GM21447 (cell line): ENCODE results near the gene PRKAR2A.
"Not testable (repeated sequence)": the region's sequence is repeated elsewhere in the genome, so short reads cannot be mapped to it uniquely, and the experiment has no call there.

Source experiments
- ATAC-seq: cut with Tn5 transposase; IDR thresholded peaks from one replicate; pipeline ENCODE4 v1.9.1; 2021; ENCODE audit not compliant: unreplicated experiment

PRKAR2A gene

DNA sequence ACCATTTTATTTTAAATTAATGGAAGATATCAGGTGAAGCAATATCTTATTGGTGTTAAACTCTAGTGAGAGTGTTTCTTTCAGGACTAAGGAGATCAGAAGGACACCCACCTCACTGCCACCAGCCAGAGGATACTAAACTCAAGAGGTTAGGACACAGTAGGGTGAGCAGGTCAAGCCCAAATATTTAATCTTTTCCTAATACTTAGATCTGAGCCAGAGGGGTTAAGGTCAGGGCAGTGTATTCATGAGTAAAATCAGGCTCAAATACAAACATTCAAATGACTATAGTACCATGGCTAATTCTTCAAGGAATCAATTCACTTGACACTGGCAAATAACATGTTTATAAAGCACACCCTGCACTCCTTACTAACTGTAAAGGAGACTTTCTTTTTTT, 65.6 kb downstream of the PRKAR2A start:
- no peak for ATAC-seq

DNA sequence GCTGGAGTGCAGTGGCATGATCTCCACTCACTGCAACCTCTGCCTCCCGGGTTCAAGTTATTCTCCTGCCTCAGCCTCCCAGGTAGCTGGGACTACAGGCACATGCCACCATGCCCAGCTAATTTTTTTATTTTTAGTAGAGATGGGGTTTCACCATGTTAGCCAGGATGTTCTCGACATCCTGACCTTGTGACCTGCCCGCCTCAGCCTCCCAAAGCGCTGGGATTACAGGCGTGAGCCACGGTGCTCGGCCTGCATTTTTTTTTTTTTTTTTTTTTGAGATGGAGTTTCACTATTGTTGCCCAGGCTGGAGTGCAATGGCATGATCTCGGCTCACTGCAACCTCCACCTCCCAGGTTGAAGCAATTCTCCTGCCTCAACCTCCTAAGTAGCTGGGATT, 69.1 kb downstream of the PRKAR2A start:
- ATAC-seq: not testable (repeated sequence)

DNA sequence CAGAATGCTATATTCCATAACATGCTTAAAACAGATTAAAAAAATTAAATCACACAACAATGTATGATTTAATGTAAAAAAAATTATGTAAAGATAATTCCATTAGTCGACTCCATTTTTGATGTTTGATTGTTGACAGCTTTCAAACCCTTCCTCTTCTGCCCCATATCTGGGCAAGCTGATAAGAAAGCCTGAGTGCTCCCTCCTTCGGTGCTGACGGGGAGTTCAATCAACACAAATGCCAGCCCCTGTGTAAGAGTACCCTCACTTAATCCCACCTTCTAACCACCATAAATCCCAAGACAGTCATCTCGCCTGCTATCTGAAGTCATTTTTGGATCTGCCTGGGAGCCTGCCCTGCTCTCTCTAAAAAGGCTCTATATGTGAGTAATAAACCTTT, 70.8 kb downstream of the PRKAR2A start:
- ATAC-seq: no peak

- no peak for ATAC-seq
Measured at GRCh38 chr3:48770192-48770502, 77.5 kb downstream of the PRKAR2A start.

GRCh38 chr3:48765376-48765775, 82.3 kb downstream of the PRKAR2A start:
- ATAC-seq: no peak

DNA sequence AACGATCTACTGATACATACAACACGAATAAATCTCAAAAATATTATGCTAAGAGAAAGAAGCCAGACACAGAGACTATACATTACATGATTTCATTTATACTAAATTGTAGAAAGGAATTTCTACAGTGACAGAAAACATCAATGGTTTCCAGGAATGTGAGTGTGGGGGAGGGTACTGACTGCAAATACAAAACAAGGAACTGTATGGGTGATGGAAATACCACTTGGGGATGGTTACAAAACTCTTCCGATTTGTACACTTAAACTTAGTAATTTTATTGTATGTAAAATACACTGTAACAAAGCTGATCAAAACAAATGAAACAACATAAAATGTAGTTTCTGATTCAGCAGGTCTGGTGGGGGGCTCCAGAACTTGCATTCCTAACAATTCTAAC, 84.9 kb downstream of the PRKAR2A start:
- ATAC-seq: no peak

- ATAC-seq: not testable (repeated sequence)
Measured at GRCh38 chr3:48759991-48760540, 87.6 kb downstream of the PRKAR2A start.

DNA sequence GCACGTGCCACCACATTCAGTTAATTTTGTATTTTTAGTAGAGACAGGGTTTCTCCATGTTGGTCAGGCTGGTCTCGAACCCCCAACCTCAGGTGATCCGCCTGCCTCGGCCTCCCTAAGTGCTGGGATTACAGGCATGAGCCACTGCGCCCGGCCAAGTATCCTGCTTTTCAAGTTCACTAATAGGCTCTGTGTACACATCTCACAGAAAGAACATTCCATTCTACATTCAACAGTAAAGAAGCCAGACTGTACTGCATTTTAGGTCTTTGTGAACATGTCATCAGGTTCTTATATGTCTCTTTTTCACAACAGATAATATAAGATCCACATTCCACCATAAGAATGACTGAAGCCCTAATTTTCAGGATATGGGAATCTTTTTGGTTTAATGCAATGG, 88.1 kb downstream of the PRKAR2A start:
- ATAC-seq: not testable (repeated sequence)

GRCh38 chr3:48759071-48759470, 88.6 kb downstream of the PRKAR2A start:
- no peak for ATAC-seq

- no peak for ATAC-seq
Measured at GRCh38 chr3:48756640-48757039, 91.0 kb downstream of the PRKAR2A start.

DNA sequence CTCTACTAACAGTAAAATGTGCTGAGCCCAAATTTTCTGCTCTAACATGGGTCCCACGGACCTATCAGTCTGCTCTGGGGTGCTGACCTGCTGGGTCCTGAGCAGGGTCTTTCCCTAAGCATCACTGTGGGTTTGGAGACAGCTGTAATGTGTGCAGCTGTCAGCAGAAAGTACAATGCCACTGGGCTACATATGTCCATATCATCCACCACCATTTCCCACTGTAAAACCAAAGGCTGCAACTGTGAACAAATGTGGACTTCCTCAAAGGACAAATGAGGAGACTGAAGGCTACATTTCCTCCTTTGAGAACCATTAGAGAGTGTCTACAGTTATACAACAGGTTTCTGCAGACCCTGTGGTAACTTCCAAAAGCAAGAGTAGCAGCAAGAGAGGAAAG, 96.8 kb downstream of the PRKAR2A start:
- no peak for ATAC-seq

GRCh38 chr3:48748754-48749153, 98.9 kb downstream of the PRKAR2A start:
- no peak for ATAC-seq

- no peak for ATAC-seq
Measured at GRCh38 chr3:48747706-48748105, 100.0 kb downstream of the PRKAR2A start.

DNA sequence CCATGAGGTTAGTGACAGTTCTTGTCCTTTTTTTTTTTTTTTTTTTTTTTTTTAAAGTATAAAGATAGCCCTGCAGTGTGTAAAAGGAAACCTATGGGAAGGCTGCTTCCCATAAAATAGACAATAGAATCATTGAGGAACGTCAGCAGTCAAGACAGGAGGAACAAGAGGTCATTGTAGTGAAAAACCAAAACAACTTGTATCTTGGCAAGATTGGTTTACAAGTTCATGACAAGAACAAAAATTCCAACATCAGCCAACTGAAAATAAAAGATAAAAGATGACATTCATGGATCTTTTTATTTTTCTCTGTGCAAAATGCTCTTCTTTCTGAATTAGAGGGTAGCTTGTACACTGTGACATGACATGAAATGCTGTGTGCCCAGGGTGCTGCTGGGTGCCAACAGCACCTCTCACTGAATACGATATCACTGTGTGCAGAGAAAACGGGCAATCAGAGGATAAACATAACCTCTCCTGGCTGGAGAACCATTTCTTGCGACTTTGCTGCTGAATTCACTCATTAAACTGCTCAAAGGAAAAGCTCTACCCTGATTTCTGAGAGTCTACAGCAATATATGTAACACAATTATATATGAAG, 100.6 kb downstream of the PRKAR2A start:
- ATAC-seq: no peak

GRCh38 chr3:48743773-48744172, 103.9 kb downstream of the PRKAR2A start:
- ATAC-seq: no peak

GRCh38 chr3:48741226-48741625, 106.4 kb downstream of the PRKAR2A start:
- not testable (repeated sequence) for ATAC-seq

DNA sequence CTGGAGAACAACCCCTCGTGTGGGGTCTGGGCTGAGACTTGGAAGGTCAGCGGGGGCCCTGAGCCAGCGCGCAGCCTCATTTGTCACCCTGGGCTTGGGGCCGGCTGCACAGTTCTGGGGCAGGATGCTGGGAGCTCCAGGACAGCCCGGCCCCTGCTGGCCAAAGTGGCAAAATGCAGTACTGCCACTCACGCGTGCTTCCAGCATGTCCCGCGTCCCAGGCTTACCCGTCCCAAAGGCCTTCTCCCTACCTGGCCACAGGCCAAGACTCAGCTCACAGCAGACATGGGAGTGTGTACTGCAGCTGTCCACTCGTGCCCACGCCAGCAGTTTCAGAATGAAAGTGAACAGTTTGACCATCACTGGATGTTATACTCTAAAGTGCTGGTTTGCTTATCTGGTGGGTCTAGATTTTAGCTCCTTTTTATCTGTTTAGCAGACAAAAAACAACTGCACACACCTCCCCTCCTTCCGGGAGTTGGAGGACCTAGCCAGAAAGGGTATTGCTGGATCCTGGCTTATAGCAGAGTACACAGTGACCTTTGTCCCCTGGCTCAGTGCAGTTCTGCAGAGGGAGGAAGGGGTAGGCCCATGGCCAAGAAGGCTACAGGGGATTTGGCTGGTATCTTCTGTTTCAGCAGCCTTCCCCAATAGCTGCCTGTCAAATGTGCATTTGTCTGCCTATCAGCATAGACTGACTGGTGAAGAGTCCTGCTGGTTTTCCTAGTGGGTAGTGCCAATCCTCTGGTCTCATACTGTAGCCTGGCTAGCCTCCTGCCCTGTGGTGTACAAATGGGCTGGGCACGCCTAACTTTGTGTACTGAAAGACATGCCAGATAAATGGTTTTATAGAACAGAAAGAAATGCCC, 107.5 kb downstream of the PRKAR2A start:
- ATAC-seq: peak; percentile 80

DNA sequence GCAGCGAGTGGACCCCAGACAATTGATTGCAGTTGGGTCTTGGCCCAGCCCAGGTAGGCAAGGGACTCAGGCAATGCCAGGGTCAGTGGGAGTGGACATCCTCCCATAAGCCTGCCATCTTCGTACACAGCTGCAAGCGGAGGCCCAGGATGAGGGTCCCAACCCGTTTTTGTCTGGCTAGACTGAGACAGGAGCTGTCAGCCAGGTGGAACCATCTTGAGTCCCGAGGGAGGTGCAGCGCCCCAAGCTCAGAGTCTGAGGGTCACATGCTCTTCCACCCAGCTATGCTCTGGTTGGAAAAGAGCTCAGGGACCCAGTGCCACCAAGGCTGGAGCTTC, 108.1 kb downstream of the PRKAR2A start:
- ATAC-seq: peak; percentile 41

DNA sequence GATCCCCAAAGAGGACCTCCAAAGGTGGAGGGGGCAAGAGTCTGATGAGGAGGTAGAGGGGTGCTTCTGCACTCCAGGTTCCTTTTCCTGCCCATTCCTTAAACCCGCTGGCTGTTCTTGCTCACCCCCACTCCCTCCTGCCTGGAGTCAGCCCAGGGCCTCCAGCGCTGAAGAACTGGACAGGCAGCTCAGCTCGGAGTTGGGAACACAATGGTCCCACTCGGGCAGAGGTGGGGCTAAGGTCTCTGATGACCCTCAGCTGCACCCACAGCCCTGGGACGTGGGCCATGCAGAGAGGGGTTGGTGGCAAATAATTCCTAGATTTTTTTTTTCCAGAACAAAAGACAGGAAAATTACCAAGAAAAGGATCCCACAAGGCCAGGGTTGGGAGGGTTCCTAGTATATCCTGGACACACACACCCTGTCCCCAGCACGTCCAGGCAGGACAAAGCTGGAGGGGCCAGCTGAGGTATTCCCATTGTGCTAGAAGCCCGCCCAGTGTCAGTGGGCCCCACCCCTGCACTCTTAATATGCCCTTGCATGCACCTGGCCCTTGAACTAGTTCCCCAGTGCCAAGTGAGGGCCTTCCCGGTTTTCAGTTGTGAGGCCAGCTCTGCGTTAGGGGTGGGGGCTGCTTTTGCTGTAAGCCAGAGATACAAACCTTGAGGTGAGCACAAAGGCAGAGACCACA, 108.6 kb downstream of the PRKAR2A start:
- no peak for ATAC-seq

GRCh38 chr3:48738144-48738536, 109.5 kb downstream of the PRKAR2A start:
- no peak for ATAC-seq

DNA sequence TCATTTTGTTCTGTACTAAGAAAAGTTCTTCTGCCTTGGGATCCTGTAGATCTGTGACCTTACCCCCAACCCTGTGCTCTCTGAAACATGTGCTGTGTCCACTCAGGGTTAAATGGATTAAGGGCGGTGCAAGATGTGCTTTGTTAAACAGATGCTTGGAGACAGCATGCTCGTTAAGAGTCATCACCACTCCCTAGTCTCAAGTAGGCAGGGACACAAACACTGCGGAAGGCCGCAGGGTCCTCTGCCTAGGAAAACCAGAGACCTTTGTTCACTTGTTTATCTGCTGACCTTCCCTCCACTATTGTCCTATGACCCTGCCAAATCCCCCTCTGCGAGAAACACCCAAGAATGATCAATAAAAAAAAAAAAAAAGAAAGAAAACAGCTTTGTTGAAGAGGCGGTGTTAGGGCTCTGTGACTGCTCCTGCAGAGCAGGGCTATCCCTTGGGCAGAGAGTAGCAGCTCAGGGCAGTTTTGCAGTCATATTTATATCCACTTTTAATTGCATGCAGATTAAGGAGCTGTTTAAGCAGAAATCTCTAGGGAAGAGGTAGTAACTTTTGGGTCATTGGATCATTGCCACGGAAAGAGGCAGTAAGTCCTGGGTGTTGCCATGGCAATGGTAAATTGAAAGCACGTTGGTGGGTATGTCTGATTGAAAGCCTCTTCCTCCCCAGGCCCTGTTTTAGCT, 112.5 kb downstream of the PRKAR2A start:
- not testable (repeated sequence) for ATAC-seq
